ENCODE data around the gene POLA1.

The POLA1 gene

DNA sequence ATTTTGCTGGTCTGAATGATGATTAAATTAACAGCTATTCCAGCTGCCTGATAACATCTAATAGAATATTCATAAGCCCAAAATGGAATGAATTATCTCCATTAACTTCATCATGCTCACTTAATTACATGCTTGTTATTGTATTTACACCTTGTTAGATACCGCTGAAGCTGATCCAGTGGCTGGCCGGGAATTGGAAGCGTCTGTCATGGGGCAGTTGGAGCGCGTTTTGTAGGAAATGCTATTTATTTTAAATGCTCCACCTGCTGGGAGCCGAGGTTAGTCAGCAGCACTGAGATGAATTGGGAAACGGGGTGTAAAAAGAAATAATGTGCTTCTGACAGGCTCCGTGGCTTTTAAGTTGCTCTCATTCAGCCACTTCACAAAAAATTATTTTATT, 296.8 kb downstream of the POLA1 start:
- DNase-seq, result peak; percentile 81

DNA sequence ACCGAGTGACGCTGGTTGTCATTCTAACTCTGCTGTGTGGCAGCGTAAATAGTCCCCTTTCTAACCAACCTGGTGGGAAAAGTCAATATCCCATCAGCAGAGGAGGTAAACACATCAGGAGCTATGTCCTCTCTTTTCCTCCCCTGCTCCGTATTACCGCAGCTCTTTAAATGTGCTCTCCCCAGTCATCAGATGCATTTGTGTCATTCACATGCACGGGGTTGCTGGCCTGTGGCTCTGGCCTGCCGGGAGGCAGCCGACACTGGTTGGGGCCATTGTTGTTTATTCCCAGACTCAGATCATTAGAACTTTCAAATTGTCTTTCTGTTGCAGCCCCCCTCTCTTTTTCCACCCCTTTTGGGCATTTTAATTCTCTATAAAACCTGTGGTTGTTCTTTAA, 300.2 kb downstream of the POLA1 start:
- no peak for DNase-seq

DNA sequence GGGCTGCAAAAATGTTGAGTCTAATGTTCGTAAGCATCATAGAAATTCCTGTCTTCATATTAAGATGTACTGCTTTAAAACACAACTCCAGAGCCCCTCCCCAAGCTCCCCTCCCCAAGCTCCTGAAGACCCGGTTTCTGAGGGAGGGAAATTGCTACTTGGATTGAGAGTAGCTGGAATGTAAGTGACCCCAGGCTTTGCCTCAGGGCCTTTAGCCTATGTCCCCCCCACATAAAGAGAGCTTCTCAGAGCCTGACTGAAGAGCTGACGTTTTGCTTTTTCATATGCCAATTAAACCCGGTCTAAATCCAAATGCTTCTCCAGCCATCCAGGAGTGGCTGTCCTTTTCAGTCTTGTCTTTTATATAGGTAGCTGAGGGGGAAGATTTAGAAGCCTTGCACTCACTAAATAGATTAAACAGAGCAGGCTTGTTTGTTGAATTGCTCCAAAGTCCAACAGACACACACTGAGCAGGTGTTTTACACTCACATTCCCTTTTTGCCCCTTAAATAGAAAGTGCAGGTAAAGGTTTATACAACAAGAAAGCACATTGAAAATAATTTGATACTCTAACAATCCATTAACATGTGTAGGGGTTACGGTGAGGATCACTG, 302.5 kb downstream of the POLA1 start:
- peak; percentile 9 for DNase-seq

DNA sequence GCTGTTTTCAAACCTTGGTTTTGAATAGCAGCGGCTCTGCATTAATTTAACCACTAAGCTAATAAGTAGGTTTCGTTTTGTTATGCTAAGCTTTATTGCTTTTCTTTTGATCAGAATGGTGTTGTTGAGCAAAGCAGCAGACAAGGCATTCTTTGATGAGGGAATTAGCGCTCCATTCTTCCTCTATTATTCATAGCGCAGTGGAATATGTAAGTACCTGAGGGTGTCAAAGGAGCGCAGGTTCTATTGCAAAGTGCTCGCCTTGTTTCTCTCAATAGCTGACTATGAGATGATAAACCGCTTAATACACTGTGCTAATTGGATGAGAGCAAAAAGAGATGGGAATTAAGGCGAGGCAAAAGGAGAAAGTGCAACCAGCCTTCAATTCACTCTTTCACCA, 305.8 kb downstream of the POLA1 start:
- DNase-seq, result no peak

DNA sequence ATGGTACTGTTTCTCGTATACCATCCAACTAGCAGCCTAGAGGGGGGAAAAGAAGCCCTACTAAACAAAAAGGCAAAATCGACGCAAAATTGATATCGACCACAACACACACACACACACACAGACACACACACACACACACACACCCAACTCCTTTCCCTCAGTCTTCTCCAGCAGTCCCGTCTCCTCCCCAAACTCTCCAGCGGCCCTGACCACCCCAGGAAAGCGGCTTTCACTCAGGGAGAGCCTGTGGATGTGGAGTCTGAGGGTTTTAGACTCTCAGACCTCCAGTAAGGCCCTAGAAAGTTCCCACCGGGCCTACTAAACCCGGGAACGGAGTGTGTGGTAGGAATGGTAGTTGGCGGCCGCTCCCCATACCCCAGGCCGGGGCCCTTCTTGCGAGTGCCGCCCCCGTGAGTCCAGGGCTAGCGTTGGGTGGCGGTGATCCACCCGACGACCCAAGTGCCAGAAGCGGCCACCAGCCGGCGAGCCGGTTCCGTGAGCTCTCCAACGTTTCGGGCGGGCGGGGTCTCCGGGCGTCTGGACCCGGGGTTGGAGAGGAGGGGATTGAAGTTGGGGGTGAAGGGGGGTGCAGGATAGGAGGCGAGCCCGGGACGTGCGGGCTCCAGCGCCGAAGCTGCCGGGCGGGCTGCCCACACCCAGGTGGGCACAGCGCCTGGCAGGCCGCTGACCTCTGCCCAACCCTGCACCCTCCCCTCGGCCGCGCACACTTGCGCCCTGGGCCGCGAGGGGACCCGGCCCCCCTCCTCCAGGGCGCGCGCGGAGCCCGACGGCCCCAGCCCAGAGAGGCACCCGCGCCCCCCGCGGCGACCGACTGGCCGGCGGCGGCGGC, 308.3 kb downstream of the POLA1 start:
- no peak for DNase-seq

DNA sequence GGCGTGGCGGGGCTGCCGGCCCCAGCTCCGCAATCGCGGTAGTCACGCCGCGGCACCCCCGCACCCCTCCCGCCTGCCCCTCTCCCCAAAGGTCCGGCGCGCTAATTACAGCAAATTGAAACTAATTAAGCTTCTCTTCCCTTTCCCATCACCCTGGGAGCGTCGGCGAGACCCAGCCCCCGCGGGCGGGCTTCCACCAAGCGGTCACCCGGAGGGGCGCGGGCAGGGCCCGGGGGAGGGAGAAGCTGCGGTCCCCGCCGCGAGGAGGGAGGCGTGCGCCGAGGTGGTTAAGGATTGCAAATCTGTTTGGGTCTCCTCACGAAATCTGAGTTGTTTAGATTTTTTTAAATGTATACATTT, 308.9 kb downstream of the POLA1 start:
- DNase-seq, result no peak

DNA sequence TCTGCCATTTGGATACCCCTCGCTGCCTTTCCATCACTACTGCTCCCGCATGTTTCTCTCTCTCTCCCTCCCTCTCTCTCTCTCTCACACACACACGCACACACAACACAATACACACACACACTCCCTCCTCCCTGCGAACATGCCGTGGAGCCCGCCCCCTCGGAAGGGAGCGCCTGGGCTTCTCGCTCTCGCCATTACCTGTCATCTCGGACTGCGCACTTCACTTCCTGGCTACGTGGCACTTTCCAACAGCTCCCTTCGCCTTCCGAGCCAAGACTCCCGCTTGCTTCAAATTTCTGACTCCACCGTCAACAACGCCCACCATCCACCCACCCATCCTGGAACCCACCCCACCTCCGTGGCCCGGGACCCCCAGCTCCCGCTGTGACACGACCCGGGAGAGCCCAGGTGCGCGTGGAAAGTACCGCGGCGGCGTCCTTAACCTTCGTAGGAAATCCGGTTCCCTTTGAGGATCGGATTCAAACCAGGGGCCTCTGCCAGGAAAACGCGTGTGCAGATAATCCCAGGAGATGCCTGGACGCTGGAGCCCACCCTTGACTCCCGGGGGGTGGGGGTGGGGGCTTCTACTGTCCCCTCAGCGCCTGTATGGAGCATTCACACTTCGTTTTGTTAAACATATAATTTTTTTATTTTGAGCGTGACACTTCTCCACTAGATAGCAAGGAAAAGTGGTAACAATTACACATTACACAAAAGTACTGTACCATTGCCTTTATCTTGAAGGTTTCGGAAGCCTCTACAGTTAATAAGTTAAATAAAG, 309.5 kb downstream of the POLA1 start:
- DNase-seq, result no peak

DNA sequence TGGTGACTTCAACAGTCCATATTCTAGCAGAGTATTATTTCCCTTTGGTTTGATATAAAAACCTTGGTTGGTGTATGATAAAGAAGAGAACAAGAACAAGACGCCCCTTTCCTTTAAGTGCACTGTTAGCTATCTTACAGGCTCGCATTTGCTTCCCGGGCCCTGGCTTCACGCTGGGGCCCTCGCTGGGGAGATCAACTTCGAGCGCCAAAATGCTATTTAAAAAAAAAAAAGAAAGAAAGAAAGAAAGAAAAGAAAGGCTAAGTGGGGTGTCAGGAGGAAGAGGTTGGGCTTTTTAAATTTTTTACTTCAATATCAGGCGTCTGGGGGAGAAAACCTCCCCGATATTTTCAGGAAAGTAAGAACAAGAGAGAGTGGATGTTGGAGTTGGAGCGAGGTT, 310.3 kb downstream of the POLA1 start:
- DNase-seq, result no peak

DNA sequence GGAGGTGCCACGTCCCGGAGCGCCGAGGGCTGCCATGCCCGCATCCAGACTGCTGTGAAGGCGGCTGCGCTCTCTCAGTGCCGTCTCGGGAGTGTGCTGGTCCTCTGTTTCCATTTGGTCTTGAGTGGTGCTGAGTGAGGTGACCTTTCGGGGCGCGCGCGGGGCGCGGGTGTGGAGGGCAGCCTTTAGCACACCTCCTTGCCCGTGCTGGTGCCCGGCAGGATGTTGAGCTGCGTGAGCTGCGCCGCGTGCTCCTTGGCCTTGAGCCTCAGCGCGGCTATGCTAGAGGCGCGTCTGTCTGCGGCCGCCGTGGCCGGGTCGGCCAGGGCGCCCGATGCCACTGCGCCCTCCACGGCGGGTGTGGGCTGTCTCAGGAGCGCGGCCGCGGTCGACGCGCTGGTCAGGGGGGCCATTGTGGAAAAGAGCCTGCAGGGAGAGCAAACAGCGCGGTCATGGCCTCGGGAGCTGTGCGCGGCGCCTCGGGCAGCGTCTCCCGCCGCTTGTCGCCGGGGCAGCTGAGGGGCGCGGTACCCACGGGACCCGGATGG, 310.8 kb downstream of the POLA1 start:
- no peak for DNase-seq

DNA sequence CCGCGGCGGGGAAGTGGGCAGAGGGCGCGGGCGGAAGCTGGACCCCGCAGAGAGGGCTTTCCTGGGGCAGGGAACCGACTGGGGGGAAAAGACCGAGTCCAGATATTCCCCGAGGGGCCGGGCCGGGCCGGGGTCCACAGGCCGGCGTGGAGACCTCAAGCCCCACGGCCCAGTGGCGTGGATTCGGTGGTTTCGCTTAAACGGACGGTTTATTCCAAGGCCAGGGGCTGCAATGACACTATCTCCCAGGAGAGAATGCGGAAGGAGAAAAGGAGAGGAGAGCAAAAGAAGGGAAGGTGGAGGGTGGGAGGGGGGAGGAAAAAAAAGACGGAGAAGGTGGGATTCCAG, 311.3 kb downstream of the POLA1 start:
- DNase-seq, result no peak

DNA sequence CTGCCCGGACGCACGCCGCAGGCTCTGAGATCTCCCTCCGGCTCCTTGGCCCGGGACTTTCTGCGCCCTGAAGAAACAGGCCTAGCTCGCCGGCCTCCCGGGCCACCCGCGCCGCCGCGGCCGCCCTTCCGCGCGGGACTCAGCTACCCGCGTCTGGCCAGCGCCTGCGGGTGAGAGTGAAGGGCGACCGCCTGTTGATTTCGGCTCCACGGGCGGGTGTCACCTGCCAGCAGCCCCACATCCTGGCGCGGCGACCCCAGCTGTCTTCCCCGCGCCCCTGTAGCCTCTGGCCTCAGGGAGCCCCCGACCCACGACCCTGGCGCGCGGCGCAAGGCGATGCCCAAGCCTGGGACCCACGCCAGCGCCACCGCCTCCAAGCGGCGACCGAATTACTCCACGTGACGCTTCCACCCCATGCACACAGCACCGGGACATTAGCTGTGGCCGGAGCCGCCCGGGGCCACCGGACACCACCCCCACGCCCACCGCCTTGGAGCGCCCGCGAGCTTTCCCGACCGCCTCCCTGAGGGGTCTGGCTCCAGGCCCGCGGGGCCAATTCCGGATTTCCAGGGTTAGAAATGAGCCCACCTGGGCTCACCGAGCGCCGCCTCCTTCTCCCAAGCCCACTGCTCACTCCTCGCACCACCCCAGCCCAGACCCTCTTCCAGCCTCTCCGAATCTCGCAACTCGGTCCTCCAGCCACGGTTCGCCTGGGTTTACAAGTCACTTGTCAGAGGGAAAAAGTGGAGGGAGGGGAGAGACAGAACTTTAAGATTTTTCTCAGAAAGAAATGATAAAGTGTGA, 311.9 kb downstream of the POLA1 start:
- no peak for DNase-seq

DNA sequence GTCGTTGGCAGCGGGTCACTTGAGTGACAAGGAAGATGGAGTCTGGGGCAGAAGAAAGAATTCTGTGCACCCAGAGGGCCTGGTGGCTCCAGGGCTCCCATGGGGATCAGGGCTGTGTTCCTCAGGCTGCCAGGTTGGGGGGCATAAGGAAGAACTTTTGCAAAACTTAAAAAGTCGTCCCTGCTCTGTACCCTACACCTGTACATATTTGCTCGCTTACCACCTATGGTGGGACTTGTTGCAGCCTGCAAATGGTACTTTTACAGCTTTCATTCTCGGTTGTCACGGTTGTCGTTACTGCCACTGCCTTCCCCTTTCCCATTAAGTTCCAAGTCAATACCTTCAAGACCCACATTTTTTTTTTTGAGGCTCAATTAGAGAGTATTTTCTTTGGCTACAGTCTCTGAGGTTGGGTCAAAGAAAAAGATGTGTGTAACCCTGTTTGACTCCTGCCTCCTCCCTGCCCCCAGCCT, 312.9 kb downstream of the POLA1 start:
- no peak for DNase-seq

DNA sequence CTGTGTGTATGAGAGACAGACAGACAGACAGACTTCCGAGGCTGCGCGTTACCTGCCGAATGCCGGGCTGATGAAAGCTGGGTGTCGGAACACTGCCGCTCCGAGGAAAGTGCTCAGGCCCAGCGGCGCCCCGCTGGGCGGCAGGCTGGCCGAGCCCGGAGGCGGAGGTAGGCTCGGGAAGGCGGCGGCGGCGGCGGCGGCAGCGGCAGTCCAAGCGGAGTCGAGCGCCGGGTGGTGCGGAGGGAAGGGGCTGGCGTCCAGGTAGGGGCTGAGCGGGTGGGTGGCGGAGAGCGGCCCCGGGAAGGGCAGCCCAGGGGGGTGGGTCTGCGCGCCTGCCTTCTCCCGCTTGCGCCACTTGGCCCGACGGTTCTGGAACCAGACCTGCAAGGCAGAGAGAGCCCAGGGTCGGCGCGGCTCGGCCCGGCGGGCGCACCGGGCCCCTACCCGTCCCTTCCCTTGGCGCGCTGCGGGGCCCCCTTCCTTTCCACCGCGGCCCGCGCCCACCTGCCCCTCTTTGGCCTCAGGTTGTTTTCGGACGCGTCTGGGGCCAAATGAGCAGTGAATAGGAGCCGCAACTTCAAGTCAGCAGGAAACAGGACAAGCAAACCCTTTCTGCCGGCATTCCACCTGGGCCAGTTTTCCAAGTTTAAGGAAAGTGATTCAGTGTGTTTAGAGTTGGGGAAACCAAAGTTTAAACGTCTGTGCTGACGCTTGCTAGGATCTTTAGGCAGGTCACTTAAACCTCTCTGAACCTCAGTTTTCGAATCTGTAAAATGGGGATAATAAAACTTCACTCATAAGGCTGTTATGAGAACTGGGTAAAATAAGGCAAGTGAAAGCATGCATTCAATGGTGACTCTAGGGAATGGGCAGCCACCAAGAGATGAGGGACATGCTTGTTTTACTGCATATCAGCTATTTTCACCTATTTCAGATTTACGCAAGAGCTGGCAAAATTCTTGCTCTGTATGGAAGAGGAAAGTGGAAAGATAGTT, 313.6 kb downstream of the POLA1 start:
- DNase-seq, result no peak

DNA sequence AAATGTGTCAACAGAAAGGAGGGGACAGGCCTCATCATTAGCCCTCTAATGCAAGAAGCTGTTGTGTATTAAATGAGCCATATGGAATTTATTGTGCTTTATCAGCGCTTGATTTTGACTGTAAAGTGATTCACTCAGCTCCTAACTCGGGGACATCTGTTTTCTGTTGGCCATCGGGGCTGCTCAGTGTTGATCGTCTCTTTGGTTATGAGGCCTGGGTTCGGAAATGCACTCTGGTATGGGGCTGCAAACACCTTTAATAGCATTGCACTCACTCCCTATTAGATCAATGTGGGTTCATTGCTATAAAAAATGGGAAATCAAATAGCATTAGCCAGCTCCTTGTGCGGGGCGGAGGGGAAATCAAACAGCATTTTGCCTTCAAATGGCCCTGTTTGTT, 315.7 kb downstream of the POLA1 start:
- no peak for DNase-seq

DNA sequence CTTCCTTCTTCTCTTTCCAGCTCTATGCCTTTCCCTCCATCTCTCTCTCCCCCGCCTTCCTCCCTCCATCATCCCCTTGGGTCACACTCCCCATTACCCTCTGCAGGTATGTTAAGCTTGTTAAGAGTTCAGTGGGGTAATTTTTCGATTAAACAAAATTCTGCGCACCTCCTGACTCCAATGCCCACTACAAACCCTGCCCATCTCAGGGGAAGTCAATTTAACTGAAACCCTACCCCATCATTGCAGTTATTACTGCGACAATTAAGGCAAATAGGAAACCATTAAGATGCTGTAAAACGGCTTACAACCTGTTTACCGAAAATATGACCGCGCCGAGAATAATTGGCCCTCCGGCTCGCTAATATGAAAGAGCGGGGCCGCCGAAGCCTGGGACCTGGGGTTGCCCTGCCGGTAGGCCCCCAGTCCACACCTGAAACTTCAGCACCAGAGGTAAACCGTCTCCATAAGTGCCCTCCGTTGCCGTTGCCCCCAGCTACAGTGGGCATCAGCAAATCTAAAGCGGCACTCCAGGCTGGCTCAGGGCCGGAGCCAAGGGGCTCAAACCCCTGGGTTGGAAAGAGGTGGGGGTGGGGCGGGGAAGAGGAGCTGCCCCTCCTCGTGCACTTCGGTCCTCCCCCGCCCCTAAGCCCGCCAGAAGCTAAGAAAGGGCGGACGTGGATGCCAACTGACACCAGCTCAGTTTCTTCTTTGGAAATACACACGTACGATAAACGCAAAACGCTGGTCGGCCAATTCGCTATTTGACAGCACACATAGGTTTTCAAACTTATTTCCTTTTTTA, 317.3 kb downstream of the POLA1 start:
- DNase-seq, result no peak

DNA sequence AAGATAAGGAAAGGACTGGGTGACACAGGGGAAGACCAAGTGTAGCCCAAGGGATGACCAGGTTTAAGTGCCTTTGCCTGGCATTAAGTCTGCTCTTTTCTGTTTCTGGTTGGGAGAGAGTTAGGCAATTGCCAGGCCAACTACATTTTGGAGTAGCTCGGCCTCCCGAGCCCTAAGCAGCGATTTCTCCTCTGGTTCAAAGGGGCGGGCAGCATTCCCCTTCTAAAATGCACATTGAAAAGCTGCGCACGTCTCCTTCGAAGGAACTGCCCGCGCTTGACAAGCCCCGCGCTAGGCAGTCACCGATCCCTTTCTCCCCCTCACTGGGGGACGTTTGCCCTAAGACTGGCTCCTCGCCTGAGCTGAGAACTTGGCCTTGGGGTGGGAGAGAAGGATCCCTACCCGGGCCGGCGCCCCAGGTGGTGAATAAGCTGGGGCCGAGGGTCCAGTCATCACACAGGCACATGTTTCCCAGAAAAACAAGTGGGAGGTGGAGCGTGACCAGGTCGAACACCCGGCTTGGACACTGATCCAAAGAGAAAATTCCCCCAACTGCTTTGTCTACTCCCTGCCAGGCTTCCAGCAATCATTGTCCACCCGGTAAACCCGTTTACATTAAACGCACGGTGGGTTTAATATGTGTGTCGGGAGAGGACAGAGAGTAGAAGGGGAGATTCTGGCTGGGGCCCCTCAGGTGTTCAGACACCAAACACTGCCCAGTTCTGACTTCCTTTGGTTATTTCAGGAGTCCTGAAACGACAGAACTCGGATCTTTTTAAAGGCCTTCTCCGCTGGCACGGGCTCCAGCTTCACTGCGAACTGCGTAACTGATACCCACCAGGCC, 318.1 kb downstream of the POLA1 start:
- no peak for DNase-seq

DNA sequence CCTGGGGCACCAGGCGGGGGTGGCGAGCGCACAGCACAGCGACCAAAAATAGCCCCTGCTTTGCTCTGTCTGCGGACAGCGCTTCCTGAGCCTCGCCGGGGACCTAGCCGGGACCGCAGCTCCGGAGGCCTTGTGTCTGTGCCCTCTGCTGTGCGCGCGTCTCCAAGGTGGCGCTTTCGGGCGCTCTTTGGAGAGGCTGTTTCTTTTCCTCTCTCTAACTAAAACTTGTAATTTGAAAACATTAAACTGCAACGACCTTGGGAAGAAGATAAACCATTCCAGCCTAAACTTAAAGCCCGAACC, 318.7 kb downstream of the POLA1 start:
- DNase-seq, result no peak

DNA sequence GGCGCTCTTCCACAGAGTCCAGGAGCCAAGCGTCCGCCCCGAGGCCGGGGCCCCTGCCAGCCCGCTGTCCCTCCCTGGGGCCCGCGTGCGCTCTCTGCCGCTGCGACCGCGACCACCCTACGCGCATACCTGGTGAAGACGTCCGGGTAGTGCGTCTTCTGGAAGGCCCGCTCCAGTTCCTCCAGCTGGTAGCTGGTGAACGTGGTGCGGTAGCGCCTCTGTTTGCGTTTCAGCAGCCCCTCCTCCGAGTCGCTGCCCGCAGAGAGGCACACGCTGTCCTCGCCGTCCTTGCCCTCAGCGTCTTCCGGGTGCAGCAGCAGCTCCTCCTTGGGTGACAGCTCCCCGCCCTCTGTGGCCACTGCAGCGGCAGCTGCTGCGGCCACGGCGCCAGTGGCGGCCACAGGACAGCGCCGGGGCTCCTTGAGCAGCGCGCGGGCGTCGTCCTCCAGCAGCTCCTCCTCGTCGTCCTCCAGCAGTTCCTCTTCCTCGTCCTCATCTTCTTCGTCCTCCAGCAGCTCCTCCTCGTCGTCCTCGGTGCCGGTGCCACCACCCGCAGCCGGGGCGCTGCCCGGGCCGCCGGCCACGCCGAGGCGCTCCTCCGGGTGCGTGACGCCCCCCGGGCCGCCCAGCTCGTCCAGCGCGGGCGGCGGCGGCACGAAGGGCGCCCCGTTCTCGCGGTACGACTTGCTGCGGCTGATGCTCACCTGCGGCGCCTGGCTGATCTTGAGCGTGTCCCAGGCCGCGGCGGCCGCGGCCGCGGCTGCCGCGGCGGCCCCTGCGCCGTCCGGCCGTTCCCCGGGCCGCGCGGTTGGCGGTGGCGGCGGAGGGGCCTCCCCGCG, 319.3 kb downstream of the POLA1 start:
- no peak for DNase-seq
